GM12872 (cell line): ENCODE results near the gene EZH2.

Experiments
- TF ChIP-seq, protein P1 (sequence below): IDR thresholded peaks from 3 replicates; pipeline ENCODE4 v1.5.1; 2011; ENCODE audit warnings: low read depth, mild to moderate bottlenecking, low read length, moderate library complexity; ENCODE audit not compliant: insufficient read depth

Gene EZH2

DNA sequence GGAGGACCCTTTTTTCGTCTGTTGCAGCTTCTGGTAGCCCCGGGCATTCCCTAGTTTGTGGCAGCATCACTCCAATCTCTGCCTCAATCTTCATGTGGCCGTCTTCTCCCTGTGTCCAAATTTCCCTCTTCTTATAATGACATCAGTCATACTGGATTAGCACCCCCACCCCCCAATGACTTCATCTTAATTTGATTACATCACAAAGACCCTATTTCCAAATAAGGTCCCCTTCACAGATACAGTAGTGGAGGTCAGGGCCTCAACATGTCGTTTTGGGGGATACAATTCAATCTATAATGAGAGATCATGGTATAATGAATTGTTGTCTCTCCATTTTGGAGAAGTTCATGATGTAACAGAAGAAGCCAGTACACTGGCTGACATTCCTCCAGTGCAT lies 28.1 kb upstream of the EZH2 start:
- TF ChIP-seq, protein P1, sequence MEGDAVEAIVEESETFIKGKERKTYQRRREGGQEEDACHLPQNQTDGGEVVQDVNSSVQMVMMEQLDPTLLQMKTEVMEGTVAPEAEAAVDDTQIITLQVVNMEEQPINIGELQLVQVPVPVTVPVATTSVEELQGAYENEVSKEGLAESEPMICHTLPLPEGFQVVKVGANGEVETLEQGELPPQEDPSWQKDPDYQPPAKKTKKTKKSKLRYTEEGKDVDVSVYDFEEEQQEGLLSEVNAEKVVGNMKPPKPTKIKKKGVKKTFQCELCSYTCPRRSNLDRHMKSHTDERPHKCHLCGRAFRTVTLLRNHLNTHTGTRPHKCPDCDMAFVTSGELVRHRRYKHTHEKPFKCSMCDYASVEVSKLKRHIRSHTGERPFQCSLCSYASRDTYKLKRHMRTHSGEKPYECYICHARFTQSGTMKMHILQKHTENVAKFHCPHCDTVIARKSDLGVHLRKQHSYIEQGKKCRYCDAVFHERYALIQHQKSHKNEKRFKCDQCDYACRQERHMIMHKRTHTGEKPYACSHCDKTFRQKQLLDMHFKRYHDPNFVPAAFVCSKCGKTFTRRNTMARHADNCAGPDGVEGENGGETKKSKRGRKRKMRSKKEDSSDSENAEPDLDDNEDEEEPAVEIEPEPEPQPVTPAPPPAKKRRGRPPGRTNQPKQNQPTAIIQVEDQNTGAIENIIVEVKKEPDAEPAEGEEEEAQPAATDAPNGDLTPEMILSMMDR, result no peak

DNA sequence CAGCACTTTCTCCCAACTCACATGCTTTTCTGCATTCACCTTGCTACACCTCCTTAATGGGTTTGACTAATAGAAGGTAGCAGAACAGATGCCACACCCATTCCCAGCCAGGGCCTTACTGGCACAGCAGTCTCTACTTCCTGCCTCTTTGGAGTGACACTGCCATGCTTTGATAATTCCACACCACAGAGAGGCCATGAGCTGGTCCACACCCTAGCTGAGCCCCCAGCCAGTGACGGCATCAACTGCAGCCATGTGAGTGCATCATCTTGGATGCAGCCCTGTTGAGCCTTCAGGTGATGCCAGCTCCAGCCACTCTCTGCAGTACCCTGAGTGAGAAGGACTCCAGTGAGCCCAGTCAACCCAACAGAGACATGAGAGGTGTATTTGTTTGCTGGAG lies 27.5 kb upstream of the EZH2 start:
- TF ChIP-seq, protein P1, result no peak

- TF ChIP-seq, protein P1, result no peak
Observed at GRCh38 chr7:148909568-148909967, 25.5 kb upstream of the EZH2 start.

DNA sequence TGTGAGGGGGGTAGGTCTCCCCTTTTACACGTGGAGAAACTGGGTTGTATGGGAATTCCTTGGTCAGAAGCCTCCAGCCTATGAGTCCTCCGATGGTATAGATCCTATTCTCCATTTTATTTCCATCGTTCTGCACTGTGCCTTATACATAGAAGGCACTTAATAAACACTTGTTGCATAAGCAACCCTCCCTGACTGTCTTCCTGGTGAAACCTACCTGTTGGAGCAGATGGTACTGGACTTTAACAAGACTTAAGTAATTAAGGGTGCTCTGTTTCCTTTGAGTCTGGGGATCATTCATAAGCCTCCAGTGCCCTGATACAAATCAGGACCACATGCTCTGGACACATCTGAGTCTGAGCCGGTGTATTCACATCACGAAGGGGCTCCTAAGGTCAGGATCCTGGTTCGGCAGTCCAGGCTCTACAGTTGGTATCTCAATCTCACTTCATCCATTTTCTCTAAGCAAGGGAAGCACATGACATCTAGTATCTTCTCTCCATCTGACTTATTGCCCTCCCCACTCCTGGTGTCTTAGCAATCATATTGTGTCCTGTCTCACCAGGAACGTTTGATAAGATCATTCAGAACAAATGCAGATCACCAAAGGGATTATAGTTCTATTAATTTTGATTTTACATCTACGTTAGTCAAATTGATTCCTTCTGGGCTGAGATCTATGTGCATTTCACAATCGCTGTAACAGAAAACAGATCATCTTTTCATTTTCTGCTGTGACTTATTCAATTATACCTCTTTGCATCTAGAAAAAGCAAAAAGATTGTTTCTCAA lies 22.8 kb upstream of the EZH2 start:
- TF ChIP-seq, protein P1, result no peak

GRCh38 chr7:148905093-148905666 lies 21.1 kb upstream of the EZH2 start:
- TF ChIP-seq, protein P1, result no peak

- TF ChIP-seq, protein P1, result no peak
Observed at GRCh38 chr7:148903504-148903903, 19.4 kb upstream of the EZH2 start.

- TF ChIP-seq, protein P1, result no peak
Observed at GRCh38 chr7:148901178-148901577, 17.1 kb upstream of the EZH2 start.
